Activated CD4-positive, alpha-beta T cell treated with anti-CD3 and anti-CD28 coated beads for 1 hour (primary cell): ENCODE data around the gene ANKS1A.
"Not testable (repeated sequence)": the region's sequence is repeated elsewhere in the genome, so short reads cannot be mapped to it uniquely, and the experiment has no call there.

Source experiments
- DNase-seq: peaks from one replicate; pipeline ENCODE4 v3.0.0-alpha.2; 2020

ANKS1A gene

DNA sequence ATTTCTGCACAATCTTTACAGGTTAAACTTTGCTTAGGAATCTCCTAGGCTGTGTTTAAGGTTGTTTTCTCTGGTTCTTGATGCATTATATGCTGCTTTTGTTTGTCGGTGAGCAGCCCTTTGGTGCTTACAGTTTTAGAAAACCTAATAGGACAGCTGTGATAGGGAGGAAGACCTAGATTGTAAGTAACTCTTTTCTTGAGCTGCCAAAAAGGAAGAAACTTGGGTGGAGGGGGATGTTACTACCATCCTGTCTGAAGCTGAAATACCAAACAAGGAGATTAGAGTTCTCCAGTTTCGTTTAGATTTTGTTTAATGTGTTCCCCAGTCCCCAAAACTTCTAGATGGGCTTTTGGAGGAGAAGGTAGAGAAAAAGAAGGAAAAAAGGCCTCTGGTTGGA is 72.0 kb downstream of the ANKS1A start:
- DNase-seq, result no peak

DNA sequence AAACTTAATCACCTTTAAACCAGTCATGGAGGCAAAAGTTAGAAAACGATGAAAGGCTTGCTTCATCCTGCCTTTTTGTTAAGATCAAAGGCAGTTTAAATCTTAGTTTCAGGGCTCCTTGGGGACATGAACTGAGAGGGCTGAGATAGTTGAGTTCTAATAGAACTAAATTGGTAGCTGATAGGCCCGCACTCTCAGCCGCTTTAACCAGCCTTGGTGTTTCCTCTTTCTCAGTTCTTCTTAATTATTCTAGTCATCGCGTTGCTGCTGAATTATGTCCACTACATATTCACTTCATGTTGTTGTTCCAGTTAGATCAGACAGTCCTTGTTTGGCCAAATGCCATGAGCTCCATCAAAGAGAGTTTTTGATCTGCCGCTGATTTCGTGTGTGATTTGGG is 72.5 kb downstream of the ANKS1A start:
- no peak for DNase-seq

DNA sequence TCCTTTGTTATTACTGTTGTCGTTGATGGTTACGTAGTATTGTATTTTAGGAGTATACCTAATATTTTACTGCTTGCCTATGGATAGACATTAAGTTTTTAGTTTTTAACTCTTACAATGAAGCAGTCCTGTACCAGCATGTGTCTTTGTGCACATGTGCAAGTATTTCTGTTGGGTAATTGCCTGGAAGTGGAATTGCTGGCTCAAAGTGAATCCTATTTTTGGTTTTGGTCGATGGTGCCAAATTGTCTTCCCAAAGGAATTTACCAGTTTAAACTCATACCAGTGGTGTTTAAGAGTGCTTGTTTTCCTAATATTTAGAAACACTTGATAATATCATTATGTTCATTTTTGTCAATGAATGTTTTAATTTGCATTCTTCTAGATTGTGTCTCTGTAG is 75.5 kb downstream of the ANKS1A start:
- no peak for DNase-seq

DNA sequence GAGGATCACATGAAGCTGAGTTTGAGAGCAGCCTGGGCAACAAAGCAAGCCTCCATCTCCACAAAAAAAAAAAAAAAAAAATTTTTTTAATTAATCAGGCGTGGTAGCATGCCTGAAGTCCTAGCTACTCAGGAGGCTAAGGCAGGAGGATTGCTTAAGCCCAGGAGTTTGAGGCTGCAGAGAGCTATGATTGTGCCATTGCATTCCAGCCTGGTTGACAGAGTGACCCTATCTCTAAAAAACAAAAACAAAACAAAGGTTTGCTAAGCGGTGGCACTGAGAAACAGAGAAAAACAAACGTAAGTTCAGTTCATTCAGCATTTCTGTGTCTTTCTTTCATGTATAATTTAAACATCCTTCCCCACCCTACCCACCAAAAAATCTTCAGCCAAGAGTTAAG is 78.4 kb downstream of the ANKS1A start:
- DNase-seq, result no peak

DNA sequence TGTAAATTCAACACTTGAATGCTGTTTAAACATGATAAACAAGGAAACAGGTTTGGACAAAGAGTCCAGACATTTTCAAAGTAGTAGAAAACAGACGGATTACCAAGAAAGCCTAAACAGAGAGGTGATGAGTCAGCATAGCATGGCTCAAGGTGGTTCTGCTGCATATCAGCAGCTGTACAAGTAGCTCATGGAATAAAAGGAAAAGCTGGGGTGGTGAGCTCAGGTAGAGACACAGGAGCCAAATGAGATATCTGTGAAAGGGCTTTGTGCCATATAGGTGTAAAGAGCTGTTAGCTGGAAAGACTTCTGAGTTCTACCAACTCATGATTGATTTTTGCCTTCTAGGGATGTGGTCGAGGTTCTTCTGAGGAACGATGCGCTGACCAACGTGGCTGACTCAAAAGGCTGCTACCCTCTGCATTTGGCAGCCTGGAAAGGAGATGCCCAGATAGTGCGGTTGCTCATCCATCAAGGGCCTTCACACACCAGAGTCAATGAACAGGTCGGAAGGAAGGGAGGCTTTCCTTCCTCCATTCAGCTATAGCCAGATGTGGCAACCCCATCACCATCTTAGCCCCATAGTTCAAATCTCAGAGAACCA is 80.7 kb downstream of the ANKS1A start:
- DNase-seq, result no peak

DNA sequence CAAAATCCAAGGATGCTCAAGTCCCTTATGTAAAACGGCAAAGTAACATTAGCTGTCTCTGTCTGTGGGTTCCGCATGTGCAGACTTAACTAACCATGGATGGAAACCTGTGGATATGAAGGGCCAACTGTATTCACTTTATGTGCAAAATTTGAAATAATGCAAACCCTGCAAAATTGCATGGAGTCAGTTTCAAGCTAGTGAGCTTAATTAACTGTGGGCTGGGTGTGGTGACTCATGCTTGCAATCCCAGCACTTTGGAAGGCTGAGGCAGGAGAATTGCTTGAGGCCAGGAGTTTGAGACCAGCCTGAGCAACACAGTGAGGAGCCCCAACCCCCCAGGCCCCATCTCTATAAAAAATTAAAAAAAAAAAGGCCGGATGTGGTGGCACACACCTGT is 81.4 kb downstream of the ANKS1A start:
- no peak for DNase-seq

DNA sequence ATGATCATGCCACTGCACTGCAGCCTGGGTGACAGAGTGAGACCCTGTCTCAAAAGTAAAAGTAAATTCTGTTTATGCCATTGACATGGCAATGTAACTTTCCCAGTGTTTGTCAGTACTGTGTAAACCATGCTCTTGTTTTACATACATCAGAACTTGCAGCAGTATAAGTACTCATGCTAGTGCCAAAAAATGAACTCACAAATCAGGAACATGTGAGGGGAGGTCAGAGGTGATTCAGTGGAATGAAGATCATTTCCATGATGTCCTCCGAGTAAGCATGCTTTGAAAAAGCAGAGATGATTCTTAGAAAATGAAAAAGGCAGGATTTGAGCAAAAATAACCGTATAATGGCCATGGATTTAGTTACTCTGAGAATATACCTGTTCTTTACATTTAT is 81.9 kb downstream of the ANKS1A start:
- DNase-seq, result no peak

DNA sequence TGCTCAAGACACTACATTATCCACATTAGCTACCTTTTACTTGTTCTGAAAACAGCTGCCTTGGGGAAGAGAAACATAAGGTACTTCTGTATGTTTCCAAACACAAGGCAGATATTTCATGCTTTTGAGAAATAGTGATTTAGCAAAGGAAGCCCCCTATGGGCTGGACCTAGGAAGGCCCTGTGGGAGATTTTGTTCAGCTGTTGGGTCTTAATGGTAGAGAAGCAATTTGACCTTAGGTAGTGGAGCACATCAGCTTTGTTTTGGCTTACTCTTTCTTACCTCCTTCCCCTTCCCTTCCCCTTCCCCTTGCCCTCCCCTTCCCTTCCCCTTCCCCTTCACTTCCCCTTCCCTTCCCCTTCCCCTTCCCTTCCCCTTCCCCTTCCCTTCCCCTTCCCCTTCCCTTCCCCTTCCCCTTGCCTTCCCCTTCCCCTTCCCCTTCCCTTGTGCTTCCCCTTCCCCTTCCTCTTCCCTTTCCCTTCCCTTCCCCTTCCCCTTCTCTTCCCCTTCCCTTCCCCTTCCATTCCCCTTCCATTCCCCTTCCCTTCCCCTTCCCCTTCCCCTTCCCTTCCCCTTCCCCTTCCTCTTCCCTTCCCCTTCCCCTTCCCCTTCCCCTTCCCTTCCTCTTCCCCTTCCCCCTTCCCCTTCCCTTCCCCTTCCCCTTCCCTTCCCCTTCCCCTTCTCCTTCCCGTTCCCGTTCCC is 84.6 kb downstream of the ANKS1A start:
- no peak for DNase-seq

DNA sequence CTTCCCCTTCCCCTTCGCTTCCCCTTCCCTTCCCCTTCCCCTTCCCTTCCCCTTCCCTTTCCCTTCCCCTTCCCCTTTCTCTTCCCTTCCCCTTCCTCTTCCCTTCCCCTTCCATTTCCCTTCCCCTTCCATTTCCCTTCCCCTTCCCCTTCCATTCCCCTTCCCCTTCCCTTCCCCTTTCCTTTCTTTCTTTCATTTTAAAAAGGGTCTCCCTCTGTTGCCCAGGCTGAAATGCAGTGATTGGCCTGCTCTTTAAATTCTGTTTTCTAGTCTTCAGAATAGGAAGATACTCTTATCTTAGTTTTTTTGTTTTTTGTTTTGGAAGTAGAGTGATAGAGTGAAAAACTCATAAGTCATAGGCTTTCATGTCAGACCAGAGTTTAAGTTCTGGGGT is 85.2 kb downstream of the ANKS1A start:
- DNase-seq, result no peak

DNA sequence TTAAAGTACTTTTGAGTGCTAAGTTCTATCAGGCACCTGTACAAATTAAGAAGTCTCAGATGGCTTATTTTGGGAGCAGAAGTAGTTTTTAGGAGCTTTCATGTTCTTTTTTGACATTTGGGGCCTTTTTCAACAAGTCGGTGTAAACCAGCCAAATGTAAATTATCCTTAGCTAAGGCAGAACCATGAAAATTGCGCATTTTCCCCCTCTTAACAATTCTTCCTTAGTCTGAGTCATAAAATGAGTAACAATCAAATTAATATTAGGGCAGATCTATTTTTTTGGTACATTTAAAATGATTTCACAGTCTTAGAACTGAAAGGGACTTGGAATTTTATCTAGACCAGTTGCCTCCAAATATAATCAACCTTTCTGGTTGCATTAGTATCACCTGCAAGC is 87.2 kb downstream of the ANKS1A start:
- no peak for DNase-seq

DNA sequence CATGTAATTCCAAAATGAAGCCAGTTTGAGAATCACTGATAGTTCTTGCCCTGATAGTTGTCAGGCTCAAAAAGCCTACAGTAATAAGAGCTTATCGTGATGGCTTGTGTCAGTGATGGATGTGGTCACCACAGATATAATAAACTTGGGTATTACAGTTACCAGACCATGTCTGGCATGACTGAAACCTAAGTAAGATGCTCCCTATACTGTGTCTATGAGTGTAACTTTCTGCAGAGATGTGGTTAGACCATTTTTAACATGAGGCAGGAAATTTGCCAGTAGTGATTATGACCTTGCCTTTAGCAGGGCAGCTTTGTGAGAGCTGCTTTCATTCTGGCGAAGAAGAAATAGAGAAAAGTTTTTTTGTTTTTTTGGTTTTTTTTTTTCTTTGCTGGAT is 90.2 kb downstream of the ANKS1A start:
- no peak for DNase-seq

DNA sequence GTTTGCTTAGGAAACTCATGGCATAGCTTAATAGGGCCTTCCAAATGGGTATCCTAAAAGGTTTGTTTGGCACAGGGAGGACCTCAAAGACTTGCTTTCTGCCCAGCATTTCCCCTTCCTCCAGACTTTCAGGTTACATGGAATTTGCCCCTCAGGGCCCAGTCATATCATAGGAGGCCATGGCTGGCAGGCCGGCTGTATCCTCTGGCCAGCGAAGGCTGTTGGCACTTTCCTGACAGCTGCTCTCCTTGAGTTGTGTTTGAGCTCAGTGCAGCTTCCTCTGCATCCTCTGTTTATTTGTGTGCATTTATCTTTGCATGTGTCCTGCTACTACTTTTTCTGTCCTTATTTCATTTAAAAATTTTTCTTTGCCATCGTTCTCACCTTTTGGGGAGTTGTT is 90.9 kb downstream of the ANKS1A start:
- DNase-seq, result no peak

DNA sequence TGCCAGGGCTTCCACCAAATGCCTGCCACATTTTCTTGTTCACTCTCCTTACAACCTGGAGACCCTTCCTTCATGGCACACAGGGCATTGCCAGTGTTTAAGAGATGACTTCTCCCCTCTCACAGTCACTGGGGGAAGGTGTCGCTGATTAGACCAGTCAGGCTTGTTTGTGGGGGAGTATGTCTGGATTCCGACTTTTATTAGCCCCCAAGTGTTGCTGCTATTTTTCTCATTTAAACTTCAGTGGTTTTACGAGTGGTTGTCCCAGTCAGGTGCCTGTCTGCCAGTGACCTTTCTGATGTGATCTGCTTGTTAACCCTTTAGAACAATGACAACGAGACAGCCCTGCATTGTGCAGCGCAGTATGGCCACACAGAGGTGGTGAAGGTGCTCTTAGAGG is 92.3 kb downstream of the ANKS1A start:
- DNase-seq, result no peak

DNA sequence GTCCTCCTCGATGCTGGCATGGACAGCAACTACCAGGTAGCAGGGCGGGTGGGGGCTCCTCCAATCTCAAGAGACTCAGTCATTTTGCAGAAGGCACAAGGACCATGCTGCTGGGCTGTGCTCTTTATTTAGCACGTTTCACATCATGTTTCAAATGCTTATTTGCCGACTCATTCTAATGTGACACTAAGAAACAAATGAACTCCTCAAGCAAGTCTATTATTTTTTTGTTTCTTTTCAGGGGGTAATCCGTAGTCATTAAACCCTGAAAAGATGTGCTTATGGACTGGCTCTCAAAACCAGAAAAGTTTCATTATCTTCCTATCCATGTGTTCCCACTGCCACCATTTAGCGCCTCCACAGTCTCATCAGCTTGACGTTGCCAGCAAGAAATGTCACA is 92.9 kb downstream of the ANKS1A start:
- no peak for DNase-seq

DNA sequence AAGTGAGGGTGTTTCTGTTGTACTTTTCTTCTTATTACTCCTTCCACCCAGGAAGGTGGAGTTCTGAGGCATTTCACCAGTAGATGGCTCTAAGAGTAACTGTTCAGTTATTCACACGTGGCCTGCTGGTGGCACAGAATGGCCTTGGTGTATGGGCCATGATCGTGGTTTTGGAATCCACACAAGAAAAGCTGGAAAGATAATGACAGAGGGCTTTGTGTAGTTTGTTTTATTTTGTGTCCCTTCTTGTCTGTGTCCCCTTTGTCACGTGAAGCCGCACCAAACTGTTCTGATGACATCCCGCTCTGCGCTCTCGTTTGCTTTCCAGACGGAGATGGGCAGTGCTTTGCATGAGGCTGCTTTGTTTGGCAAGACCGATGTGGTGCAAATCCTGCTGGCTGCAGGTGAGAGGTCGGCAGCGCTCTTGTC is 93.4 kb downstream of the ANKS1A start:
- no peak for DNase-seq

DNA sequence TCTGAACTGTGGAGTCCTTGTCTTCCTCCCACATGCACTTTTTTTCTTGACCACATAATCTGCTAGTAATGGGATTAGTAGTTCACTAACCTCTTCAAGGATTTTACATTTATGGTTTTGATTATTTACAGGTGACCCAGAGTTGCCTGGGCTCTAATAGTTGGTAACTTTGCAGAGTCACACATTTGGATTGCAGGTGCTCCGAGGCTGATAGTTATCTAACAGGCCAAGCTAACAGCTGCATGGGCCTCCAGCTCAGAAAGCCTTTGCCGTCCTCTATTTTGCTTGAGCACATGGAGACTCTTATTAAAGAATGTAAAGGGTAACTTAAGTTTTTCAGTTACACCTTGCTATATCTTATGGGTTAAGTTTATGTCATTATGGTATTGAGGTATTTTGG is 95.4 kb downstream of the ANKS1A start:
- no peak for DNase-seq

DNA sequence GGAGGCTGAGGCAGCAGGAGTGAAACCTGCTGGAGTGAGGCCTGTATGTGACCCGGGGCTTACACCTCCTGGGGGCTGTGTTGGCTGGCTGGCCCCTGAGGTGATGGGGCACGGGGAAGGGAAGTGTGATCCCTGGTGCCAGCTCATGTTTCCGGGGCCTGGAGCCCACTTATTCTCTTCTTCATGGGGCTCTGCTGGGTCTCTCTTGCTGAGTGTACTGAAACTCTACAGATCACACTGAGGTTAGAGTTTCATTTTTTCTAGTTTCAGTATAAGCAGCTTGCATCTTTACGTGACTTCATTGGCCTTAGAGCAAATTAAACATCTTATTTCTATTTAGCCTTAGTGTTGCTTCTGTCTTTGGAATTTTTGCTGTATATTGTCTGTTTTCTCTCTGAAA is 96.2 kb downstream of the ANKS1A start:
- no peak for DNase-seq

DNA sequence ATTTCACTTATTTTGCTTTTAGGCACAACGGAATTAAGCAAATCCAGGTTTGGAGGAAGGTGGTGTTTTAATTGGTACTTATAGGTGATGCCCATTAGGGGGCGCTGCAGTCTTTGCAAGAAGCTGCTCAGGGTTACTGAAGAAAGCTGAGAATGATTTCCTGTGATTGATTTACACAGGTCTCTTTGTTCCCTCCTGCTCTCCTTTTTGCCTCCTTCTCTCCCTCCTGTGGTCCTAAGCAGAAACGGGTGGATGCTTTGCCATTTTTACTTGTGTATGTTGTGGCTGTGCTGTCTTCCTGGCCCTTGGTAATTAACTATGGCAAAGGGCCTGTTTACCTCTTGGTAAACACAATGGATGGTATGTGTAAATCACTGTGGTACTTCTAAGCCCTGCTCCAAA is 97.8 kb downstream of the ANKS1A start:
- peak; percentile 33 for DNase-seq

DNA sequence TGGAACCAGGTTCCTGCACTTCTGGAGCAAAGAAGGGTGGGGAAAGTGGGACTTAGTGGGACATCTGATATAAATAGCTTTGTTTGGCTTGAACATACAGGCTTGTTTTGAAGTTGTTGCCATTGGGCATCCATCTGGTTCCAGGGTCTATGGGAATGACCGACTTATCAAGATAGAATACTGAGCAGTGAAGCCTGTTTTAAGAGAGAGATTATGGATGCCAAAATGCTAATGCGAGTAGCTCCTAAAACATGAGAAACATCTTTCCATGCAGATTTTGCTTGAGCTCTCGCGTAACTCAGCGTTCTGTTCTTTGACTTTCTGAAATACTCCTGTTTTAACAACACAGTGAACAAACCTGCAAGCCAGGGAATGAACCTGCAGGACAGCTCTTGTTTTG is 98.5 kb downstream of the ANKS1A start:
- DNase-seq, result no peak

DNA sequence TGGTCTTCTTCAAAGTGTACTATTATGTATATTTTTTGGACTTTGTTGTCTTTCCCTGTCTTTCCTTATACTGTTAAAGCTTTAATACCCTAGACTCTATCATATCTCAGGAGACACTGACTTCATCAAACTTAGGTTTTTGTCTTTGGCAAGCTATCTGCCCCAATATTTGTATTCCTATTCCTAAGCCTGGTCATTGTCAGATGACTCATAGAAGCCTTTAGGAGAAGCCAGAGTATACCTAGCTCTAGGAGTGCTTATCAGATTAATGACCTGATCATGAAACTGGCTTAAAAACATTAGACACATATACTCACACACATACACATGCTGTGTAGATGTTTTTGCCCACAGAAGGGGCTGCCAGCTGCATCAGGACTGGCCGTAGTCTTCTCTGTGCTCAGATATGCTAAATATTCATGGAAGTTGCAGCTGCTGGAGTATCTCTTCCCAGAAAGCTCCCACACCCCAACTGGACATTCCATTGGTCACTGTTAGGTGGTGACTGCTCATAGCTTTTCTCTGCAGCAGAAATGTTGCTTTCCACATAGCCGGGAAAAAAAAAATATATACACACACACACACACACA is 102.0 kb downstream of the ANKS1A start:
- no peak for DNase-seq

DNA sequence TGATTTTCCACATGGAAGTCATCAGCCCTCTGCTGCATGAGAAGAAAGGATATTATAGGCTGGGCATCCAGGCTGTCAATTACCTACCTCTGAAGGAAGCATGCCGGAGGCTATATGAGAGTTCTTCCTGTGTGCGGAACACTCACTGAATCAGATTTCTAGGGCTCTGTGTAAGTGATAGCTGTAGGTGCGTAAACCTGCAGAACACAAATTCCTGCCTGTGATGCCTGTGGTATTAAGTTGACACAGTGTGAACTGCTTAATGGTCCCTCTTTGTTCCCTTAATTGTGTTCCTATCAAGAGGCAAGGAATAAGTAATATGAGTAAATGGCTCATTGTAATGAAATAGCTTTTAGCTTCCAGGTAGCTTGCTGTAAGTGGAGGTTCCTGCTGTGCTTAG is 103.3 kb downstream of the ANKS1A start:
- DNase-seq, result no peak

DNA sequence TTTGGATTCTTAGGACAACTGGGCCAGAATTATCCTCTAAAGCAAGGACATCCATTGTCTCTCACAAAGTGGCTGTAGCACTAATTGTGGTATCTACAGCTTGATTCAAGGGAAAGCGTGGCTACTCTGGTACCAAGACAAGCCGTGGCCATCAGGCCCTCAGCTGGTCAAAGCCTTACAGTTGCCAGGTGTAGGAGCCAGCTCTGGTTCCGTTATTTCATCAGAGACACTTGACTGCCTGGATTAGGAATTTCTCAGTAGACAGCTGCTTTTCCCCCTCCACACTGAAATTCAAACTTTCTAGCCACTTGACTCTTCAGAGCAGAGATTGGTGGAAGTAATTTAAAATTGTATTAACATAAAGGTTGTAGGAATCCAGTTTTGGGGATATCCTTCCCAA is 104.2 kb downstream of the ANKS1A start:
- DNase-seq, result no peak

DNA sequence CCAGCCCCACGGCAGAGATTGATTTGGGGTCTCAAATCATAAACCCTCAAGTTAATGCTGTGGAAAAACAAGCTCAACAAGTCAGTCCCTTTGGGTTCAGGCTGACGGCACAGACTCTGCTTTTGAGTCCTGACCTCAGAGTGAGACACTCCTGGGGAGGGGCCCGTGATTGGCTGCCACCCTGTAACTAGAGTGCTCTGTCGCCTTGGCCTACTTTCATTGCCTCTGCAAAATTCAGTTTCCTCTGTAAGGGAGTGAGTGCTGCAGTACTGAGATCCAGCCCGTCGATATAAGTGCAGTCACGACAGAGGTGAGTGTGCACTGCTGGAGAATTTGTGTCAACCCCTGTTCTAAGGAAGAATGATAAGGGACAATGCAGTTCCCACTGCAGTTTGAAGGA is 105.6 kb downstream of the ANKS1A start:
- no peak for DNase-seq

DNA sequence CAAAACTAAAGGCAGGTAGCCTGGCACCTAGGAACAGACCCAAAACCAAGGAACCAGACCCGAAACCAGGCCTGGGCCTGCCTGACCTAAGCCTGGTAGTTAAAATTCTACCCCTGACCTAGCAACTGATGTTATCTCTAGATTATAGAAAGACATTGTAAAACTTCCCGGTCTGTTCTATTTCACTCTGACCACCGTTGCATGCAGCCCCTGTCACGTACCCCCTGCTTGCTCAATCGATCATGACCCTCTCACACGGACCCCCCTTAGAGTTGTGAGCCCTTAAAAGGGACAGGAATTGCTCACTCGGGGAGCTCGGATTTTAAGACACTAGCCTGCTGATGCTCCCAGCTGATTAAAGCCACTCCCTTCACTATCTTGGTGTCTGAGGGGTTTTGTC is 109.4 kb downstream of the ANKS1A start:
- not testable (repeated sequence) for DNase-seq

DNA sequence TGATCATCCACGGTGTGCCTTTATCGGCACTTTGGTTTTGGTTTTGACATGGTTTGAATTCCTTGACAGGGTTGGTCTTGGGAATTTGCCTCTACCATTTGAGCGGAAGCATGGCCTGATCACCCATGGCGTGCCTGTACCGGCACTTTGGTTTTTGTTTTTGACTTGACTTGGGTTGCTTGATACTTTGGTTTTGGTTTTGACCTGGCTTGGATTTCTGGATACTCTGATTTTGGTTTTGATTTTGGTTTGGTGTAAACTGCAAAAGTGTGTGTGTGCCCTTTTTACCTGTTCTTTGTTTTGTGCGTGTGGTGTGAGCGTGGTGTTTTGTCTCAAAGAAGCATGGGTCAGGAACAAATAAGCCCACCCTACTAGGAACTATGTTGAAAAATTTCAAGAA is 110.1 kb downstream of the ANKS1A start:
- not testable (repeated sequence) for DNase-seq
